ENCODE measurements around the gene NOTCH3. TPM values are rescaled to one million over a fixed set of nuclear protein-coding genes. Genes with fewer than 3 reads are reported as not detected.

NOTCH3 gene
- total RNA-seq, 1 donor = 51.8 TPM

- no peak for TF ChIP-seq CTCF (IDR thresholded peaks at IDR 0.05; ENCODE audit: extremely low read depth, low read depth, low read length)
- Histone ChIP-seq H4K20me1 (ENCODE audit: insufficient read depth, low read length) (no peaks in the 10 kb centered on the region), H3K27me3 (ENCODE audit: insufficient read depth, low read length) (no peaks in the 10 kb centered on the region)
These were observed 15.6 kb upstream of the NOTCH3 start for GRCh38 chr19:15216363-15216762.

DNA sequence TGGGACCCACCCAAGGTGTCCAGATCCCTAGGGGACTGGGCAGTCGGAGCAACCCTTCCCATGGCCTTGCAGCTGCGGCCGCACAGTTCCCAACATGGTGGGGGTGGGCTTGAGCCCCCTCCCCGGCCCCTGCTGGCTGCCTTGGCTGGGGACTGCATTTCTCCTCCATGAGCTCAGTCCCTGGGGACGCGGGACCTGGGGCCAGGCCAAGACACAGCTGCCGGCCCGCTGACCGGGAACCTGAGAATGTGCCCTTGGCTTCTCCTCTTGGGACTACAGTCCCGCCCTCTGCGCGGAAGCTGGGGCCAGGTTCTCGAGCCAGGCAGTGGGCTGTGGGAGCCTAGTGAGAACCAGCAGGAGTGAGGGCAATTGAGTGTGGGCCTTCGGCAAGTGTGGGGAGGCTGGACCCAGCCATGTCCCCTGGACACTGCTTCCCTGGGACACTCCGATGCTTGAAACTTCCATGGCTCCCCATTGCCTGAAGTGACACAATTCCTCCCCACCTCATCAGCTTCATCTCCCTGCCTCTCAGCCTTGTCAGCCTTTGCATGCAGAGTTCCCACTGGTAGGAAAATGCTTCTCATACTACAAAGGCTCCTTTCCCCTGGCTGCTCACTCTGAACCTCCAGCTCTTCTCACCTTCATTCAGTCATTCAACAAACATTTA is 13.1 kb upstream of the NOTCH3 start:
- H3K27ac ChIP-seq (ENCODE audit: low read depth, low read length) = peak overlapping the region; percentile 48
- H3K36me3 ChIP-seq (ENCODE audit: insufficient read depth, low read length) = no peaks in the 10 kb centered on the region
- DNase-seq (ENCODE audit: insufficient read length, low spot score, missing footprints) = peak; percentile 75
- no peaks in the 10 kb centered on the region for H3K27me3 ChIP-seq (ENCODE audit: insufficient read depth, low read length)
- H3K4me3 ChIP-seq (ENCODE audit: insufficient read depth, low read length) = no peak overlapping the region
- peaks cover 21% of the 10 kb centered on the region for H3K4me1 ChIP-seq (ENCODE audit: insufficient read depth, low read length)
- H2AFZ ChIP-seq (ENCODE audit: low read length) = peak overlapping the region; percentile 15
- no peaks in the 10 kb centered on the region for H3K9me3 ChIP-seq (ENCODE audit: low read depth, low read length)
- TF ChIP-seq CTCF (IDR thresholded peaks at IDR 0.05; ENCODE audit: extremely low read depth, low read depth, low read length) = no peak
- H3K4me2 ChIP-seq (ENCODE audit: insufficient read depth, low read length) = peak overlapping the region; percentile 42
- no peaks in the 10 kb centered on the region for H4K20me1 ChIP-seq (ENCODE audit: insufficient read depth, low read length)
- H3K79me2 ChIP-seq (ENCODE audit: insufficient read depth, low read length) = no peaks in the 10 kb centered on the region

More at GRCh38 chr19:15216363-15216762, 15.6 kb upstream of the NOTCH3 start:
- no peaks in the 10 kb centered on the region for H3K79me2 ChIP-seq (ENCODE audit: insufficient read depth, low read length)
- no peak for DNase-seq (ENCODE audit: insufficient read length, low spot score, missing footprints)
- no peaks in the 10 kb centered on the region for H3K9me3 ChIP-seq (ENCODE audit: low read depth, low read length)
- H3K4me3 ChIP-seq (ENCODE audit: insufficient read depth, low read length) = no peak overlapping the region
- H2AFZ ChIP-seq (ENCODE audit: low read length) = no peak overlapping the region
- peaks cover 7% of the 10 kb centered on the region for H3K4me1 ChIP-seq (ENCODE audit: insufficient read depth, low read length)
- H3K4me2 ChIP-seq (ENCODE audit: insufficient read depth, low read length) = no peak overlapping the region
- no peak overlapping the region for H3K27ac ChIP-seq (ENCODE audit: low read depth, low read length)
- H3K36me3 ChIP-seq (ENCODE audit: insufficient read depth, low read length) = no peaks in the 10 kb centered on the region

DNA sequence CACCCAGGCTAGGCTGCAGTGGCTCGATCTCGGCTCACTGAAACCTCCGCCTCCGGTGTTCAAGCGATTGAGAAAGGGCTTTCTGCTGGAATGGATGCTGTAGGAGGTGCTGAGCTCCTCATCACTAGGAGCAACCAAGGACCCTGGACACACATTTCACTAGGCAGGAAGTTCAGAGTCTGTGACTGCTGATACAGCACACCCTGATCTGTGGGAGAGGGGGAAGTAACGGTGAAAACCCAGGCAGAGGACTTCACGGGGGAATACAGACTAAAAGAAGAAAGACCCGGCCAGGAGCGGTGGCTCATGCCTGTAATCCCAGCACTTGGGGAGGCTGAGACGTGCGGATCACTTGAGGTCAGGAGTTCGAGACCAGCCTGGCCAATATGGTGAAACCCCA is 11.9 kb upstream of the NOTCH3 start:
- no peak overlapping the region for H3K4me2 ChIP-seq (ENCODE audit: insufficient read depth, low read length)
- H3K27me3 ChIP-seq (ENCODE audit: insufficient read depth, low read length) = no peaks in the 10 kb centered on the region
- H3K27ac ChIP-seq (ENCODE audit: low read depth, low read length) = no peak overlapping the region
- no peak overlapping the region for H2AFZ ChIP-seq (ENCODE audit: low read length)
- no peaks in the 10 kb centered on the region for H3K79me2 ChIP-seq (ENCODE audit: insufficient read depth, low read length)
- no peaks in the 10 kb centered on the region for H3K36me3 ChIP-seq (ENCODE audit: insufficient read depth, low read length)
- H3K4me1 ChIP-seq (ENCODE audit: insufficient read depth, low read length) = peaks cover 21% of the 10 kb centered on the region
- H3K4me3 ChIP-seq (ENCODE audit: insufficient read depth, low read length) = no peak overlapping the region
- no peak for TF ChIP-seq CTCF (IDR thresholded peaks at IDR 0.05; ENCODE audit: extremely low read depth, low read depth, low read length)
- H3K9me3 ChIP-seq (ENCODE audit: low read depth, low read length) = no peaks in the 10 kb centered on the region
- no peaks in the 10 kb centered on the region for H4K20me1 ChIP-seq (ENCODE audit: insufficient read depth, low read length)
- no peak for DNase-seq (ENCODE audit: insufficient read length, low spot score, missing footprints)

- H3K4me3 ChIP-seq (ENCODE audit: insufficient read depth, low read length) = no peak overlapping the region
- H4K20me1 ChIP-seq (ENCODE audit: insufficient read depth, low read length) = no peaks in the 10 kb centered on the region
- peak; percentile 96 for DNase-seq (ENCODE audit: insufficient read length, low spot score, missing footprints)
- TF ChIP-seq CTCF (IDR thresholded peaks at IDR 0.05; ENCODE audit: extremely low read depth, low read depth, low read length) = no peak
- H3K36me3 ChIP-seq (ENCODE audit: insufficient read depth, low read length) = no peaks in the 10 kb centered on the region
- peak overlapping the region; percentile 90 for H3K27ac ChIP-seq (ENCODE audit: low read depth, low read length)
- peaks cover 21% of the 10 kb centered on the region for H3K4me1 ChIP-seq (ENCODE audit: insufficient read depth, low read length)
- no peaks in the 10 kb centered on the region for H3K9me3 ChIP-seq (ENCODE audit: low read depth, low read length)
- H2AFZ ChIP-seq (ENCODE audit: low read length) = peak overlapping the region; percentile 23
- no peaks in the 10 kb centered on the region for H3K27me3 ChIP-seq (ENCODE audit: insufficient read depth, low read length)
- H3K4me2 ChIP-seq (ENCODE audit: insufficient read depth, low read length) = peak overlapping the region; percentile 23
- no peaks in the 10 kb centered on the region for H3K79me2 ChIP-seq (ENCODE audit: insufficient read depth, low read length)
These were observed 9.6 kb upstream of the NOTCH3 start for GRCh38 chr19:15210323-15210781.

Data from osteoblast (primary cell).